Measurements from ENCODE around the gene LSP1.
"Not testable (repeated sequence)": the region's sequence is repeated elsewhere in the genome, so short reads cannot be mapped to it uniquely, and the experiment has no call there.

Gene LSP1

DNA sequence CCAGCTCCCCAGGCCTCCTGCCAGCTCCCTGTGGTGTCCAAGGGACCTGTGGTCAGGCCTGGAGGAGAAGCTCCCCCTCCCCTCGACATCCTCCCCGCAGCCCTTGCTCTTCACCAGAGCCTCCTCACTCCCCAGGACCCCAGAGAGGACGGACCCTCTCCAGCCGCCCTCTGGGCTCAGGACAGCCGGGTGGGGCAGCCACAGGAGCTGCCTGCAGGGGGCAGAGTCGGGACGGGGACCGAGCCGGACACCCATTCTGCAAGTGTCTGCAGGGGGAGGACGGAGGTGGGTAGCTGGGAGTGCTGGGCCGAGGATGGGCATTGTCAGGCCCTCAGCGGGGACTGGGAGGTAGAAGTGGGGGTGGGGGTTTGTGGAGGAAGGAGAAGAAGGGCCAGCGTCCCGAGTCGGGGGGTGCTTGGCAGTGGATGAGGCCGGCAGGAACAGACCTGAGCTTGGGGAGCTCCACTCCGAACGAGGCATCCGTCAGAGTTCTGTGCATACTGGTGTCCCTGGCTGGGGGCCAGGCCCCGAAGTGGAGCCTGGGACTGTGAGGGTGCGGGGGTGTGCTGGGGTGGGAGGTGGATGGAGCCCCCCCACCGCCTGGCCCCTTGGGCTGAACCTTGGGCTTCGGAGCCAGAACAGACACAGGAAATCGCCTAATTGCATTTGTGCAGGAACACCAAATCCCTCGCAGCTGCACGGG is 23.6 kb downstream of the LSP1 start:
- no peak for DNase-seq (ENCODE audit: low read depth)

DNA sequence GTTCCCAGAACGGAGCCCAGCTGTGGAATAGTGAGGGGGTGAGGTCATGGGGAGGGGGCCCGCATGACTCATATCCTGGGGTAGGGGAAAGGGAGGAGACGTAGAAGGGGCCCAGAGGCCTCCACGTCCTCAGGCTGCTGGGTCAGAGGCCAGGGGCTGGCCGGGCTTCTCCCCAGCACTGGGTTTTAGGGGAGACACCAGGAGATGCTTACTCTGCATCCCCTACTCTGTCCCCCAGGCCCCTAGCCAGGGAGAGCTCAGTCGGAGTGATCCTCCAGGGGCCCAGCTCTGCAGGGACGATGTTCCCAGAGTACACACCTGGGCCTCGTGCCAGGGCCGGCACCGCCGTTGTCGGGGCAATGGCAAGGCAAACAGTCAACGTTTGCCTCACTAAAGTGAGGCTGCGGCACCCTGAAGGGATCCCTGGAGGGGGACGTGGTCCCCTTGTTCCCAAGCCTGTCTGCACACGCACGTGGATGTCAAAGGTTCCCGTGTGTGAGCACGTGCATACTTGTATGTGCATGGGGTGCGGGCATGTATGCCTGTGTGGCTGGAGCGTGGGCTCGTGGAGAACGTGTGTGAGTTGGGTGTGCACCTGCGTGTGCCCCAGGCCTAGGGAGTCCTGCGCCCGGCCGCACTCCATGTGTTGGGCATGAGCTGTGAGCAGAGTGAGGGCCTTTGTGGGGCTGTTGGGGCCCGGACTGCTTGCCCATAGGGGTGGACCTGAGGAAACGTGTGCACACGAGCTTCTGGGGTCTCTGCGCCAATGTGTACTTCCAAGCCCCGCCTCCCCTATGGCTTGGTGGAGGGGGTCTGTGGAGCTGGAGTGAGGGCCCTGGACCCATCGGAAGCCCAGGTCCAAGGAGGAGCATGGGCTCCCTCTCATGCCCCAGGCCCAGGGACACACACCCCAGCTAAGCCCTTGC is 24.6 kb downstream of the LSP1 start:
- no peak for DNase-seq (ENCODE audit: low read depth)

DNA sequence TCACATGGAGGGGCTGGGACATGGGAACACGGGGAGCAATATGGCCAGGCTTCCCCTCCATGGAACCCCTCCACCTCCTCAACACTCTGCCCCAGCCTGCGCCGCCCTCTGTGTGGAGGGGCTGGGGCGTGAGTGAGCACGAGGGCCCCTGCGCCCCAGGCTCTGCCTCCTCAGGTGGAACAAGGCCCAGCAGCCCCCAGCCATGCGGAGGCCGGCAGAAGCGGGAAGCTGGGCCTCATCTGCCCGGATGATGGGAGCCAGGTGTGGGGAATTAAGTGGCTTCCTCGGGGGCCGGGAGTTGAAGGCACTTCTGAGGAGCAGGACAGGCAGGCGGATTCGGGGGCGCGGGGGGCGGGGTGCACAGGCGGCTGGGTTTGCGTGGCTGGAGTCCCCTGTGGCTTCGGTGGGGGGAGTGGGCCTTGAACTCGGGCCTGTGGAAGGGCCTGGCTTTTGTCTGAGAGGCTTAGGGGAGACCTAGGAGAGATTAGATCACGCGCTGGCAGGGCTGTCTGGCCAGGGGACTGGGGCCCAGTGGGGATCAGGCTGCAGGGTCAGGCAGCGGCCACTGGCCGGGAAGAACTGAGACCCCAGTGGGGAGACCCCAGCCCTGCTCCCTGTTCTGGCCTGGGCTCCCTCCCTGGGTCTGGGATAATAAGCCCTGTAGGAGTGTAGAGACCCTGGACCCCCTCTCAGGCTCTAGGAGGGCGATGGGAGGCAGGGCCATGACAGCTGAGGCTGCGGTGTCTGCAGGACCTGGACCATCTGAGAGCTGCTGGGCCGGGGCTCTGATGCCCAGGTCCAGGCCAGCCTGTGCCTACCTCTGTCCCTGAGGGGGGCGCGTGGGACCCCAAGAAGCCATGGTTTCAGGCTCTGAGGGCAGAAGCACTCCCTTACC is 25.5 kb downstream of the LSP1 start:
- no peak for DNase-seq (ENCODE audit: low read depth)

DNA sequence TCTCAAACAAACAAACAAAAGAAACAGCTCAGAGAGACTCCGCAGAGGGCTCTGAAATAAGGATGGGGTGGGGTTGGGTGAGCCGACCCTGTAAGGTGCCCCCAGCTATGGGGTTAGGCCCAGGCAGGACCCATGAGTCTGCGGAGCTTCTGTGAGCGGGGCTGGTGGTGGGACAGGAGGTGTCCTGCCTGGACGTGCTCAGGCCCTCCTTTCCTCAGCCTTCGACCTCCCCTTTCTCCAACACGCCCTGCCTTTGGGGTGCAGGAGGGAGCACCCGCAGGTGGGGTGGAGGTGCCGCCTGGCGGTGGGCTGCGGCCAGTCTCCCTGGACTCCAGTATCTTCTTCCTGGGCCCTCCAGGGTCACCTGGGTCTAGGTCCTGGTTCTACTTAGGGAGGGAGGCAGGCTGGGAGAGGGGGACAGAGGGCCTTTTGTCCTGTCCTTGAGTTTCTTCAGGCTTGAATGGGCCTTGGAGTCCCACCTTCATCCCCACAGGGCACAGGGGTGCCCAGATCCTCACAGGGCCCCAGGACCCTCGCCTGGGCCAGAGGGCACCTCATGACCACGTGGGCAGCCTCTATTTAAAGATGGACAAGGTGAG is 26.6 kb downstream of the LSP1 start:
- DNase-seq (ENCODE audit: low read depth) = no peak

DNA sequence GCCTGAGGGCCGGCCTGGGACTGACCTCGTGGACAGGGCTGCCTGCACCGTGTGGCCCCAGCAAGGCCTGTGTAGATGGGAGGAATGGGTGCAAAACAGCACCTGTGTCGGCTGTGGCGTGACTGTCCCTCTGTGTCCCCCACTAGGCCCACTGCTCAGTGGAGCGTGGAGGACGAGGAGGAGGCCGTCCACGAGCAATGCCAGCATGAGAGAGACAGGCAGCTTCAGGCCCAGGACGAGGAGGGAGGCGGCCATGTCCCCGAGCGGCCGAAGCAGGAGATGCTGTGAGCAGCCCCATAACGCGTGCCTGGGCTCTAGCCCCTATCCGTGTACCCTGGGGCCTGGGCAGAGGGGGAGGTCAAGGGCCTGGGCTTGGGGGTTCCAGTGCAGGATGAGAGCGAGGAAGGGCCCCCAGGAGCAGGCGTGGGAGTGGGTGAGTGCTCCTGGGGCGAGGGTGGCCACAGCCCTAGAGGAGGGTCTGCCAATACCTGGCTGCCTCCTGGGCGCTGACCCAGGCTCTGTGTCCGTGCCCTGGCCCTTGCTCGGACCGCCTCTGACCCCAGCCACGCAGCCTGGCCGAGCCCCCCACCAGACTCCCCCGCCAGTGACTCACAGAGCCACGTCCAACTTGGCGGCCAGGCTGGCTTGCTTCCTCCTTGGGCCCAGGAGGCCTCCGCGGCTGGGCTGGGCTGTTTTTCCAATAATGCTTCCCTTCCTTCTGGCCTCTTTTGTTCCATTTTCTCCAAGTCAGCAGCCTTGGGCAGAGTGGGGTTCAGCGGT is 27.2 kb downstream of the LSP1 start:
- DNase-seq (ENCODE audit: low read depth) = no peak

DNA sequence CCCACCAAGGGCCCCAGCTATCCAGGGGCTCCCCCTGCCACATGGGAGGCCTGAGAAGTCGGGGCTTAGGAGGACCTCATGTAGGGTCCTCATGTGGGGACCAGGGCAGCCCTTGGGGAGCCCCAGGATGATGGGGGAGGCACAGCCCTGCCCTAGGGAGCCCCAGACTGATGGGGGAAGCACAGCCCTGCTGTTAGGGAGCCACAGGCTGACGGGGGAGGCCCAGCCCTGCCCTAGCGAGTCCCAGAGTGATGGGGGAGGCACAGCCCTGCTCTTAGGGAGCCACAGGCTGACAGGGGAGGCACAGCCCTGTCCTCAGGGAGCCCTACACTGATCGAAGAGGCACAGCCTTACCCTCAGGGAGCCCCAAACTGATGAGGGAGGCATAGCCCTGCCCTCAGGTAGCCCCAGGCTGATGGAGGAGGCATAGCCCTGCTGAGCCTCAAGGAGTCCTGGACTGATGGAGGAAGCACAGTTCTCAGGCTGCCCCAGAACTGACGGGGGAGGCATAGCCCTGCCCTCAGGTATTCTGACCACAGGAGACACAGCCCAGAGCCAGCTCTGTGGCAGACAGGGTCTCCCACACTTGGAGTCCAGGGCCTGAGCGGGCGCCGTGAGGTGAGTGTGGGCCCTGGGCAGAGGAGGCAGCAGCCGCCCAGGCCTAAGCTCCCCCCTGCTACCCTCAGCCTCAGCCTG is 28.0 kb downstream of the LSP1 start:
- DNase-seq (ENCODE audit: low read depth) = no peak

DNA sequence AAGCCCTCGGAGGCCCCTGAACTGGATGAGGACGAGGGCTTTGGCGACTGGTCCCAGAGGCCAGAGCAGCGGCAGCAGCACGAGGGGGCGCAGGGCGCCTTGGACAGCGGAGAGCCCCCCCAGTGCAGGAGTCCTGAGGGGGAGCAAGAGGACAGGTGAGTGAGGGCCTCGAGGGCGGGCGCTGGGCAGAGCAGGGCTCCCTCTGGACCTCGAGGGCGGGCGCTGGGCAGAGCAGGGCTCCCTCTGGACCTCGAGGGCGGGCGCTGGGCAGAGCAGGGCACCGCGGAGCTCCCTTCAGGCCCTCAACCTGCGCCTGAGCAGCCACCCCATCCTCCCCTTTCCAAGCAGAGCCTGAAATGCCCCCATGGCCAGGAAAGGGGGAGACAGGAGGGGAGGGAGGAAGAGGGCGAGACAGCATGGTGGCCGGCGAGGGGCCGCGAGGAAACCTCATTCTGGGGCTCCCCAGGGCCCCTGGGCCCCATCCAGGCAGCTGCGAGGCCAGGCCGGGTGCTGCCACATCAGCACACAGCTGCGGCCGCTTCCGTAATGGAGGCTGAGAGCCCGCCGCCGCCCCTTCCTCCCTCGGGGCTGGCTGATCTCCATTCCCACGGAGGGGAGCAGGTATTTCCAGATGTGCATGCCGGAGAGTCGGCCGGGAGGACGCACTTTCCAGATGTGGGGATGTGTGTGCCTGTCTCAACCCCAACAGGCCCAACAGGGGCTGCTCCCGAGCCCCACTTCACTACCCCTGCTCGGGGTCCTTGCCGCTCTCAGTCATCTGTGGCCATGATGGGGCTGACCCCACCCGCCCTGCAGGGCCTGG is 28.8 kb downstream of the LSP1 start:
- no peak for DNase-seq (ENCODE audit: low read depth)

DNA sequence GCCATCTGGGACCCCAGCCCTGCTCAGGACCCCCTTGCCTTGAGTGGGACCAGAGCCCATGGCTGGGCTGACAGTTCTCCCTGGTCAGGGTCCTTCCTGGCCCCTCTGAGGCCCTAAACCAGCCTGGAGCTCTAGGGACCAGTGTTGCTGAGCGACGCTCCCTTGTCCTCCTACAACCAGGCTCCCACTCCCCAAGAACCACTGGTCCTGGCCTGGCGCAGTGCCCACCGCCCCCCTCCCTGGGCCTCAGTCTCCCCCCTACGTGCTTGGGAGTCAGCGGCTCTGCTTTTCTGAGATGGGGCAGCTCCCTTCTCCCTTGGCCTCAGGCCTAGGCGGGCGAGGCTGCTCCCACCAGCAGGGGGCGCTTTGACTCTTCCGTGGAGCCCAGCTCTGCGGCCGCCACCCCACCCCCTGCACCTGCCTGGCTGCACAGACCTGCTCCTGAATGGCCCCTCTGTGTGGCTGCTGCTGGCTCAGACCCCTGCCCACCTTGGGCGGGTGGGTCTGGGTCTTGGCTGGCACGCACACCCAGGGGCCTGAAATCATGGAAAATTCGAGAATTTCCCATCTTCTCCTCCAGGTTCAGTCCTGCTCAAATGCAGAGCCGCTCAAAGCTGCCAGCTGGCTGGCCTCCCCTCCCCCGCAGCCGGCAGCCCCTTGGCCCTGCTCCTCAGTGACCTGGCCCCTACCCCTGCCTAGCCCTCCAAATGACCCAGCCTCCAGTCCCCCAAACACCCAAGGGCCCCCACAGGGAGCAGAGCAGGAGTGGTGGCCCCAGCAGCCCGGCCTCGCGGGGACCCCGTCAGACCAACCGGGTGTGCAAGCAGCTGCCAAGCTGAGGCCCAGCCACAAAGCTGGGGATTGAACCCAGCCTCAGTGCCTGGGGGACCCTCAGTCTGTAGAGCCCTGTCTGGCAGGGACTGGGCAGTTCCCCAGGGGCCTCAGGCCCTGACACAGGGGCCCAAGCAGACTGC is 29.7 kb downstream of the LSP1 start:
- DNase-seq (ENCODE audit: low read depth) = peak; percentile 82

DNA sequence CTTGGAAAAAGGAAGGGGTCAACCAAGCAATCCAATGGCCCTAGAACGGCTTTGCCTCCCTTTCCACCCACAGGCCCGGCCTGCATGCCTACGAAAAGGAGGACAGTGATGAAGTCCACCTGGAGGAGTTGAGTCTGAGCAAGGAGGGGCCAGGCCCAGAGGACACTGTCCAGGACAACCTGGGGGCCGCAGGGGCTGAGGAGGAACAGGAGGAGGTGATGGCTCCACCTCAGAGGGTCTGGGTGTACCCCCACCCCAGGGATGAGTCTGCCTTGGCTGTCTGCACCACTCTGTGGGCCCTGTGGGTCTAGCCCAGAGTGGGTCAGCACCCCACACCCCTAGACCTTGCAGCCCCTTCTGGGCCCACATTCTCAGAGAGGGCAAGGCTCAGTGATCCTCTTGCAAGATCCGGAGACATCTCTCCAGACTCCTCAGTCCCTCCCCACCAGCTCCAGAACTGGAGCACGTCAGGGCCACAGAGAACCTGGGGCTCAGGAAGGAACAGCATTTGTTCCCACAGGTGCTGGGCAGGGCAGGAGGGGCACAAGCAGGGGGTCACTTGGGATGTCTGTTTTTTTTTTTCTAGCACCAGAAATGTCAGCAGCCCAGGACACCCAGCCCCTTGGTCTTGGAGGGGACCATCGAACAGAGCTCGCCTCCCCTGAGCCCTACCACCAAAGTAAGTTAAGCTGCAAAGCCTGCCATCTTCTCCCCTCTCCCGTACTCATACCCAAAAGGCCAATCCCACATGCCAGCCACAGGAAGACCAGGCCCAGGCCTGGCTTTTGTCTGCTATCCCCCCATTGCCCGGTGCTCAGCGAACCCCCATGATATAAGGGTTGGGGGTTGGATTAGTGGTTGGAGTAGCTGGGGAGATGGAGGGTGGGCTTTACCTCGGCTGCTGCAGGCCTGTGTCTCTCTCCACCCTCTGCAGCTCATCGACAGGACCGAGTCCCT is 30.7 kb downstream of the LSP1 start:
- no peak for DNase-seq (ENCODE audit: low read depth)

DNA sequence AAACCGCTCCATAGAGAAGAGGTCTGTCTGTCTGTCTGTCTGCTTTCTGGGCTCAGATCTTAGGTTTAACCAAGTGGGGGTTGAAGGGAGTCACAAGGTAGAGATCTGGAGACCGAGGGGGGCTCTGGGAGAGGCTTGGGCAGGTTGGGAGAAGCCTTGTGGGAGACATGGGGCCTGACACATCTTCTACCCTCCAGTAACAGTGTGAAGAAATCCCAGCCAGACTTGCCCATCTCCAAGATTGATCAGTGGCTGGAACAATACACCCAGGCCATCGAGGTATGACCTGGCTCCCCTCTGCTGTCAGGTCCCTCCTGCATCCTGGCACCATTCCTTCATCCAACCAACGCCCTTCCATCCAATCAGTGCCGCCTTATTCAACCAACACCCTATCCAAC is 31.4 kb downstream of the LSP1 start:
- DNase-seq (ENCODE audit: low read depth) = no peak

DNA sequence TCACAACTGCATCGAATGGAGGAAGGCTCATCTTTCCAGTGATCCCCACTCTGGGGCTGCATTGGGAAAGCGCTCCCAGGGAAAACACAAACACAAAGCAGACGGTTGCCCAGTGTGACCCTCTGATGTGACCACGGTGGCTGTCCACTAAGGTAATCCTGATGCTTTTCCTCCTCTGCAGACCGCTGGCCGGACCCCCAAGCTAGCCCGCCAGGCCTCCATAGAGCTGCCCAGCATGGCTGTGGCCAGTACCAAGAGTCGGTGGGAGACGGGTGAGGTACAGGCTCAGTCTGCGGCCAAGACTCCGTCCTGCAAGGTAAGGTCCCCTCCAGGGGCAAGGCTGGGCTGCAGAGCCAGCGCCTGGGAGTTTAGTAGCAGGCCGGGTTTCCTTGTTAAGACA is 33.7 kb downstream of the LSP1 start:
- DNase-seq (ENCODE audit: low read depth) = not testable (repeated sequence)

DNA sequence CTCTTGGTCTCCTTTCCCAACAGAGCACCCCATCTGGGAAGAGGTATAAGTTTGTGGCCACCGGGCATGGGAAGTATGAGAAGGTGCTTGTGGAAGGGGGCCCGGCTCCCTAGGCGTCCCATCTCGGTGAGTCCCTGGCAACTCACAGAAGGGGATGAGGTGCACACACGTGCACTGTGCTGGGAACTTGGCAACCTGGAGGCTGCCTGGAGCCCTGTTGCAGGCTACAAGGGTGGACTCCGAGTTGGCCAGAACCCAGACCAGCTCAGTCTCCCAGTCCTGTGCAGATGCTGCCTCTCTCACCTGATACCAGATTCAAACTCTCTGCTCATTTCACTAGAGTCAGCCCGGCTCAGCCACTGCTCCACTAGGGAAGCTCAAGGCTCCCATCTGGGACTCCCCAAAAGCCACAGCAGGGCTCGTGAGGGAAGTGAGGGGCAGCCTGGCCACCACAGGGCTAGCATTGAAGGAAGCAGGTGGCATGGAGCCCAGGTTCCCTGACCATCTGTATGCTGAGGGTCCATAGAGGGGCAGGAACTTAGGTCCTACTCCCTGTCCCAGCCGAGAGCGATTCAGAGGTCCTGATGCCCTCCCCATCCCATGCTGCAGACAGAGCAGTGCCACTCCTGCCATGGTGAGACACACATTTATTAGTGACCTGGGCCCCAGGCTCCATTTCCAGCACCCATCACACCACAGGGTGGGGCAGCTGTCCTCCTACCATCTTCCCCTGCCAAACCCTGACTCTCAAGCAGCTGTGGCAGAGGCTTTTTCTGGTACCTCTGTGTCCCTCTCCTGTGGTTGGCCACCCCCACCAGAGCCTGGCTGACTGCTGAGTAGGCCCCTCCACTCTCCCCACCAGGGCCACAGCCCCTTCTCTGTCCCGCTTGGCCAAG is 34.8 kb downstream of the LSP1 start:
- no peak for DNase-seq (ENCODE audit: low read depth)

DNA sequence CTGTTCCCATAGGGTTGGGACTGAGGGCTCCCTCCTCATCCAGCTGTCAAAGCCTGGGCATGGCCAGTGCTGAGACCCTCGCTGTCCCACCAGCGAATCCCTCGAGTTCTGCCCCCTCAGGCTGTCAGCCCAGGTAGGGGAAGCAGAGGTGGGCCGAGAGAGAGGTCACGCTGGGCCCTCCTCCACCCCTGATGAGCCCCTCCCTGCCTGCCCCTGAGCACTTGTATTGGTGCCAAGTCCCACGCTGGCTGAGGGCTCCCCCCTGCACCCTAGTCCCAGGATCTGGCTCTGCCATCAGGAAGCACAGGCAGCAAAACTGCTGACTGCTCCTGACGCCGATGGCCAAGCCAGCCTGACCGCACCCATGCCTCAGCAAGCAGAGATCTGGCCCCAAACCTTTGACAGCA is 35.5 kb downstream of the LSP1 start:
- no peak for DNase-seq (ENCODE audit: low read depth)

DNA sequence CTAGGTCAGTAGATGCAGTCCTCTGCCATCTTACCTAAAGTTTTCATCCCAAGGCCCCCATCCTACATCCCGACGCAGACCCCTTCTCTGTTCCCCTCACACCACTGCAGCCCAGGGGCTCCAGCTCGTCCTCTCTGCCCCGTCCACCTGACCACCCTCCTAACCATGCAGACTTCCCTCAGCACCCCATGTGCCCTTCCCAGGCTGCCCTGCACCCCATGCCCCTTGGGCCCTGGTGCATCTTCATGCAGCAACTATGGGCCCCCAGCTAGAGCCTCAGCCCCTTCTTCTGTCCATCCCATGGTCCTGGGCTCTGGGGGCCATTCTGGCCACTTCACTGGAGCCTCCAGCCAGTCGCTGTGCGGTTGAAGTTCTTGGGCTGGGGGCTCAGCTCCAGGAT is 35.9 kb downstream of the LSP1 start:
- DNase-seq (ENCODE audit: low read depth) = no peak

DNA sequence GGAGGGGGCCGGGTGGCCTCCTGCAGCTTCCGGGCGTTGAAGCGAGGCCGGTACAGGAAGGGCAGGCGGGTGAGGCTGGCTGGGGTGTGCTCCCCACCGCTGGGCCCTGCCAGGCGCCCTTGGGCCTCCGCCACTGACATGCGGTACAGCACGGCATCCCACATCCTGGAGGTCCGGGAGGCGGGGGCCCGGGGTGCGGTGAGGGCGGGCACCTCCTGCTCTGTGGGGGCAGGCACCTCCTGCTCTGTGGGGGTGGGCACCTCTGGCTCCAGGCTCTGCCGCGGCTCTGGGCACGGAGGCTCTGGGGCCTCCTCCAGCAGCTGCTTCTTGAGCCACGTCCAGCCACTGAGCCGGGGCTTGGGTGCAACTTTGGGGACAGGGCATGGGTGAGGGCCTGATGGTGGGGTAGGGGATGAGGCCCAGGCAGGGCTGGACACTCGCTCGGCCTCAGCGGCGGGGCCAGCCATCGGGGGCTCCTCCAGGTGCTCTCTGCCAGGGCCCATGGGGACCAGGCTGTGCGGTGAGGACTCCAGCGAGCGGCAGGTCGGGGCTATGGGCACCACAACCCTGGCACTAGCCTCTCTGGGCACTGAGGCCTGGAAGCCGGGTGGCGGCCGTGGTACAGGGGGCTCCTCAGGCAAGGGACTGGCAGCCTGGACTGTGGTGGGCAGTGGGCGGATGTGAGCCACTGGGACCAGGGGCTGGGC is 36.5 kb downstream of the LSP1 start:
- peak; percentile 61 for DNase-seq (ENCODE audit: low read depth)

All from activated T-cell treated with anti-CD3 and anti-CD28 coated beads for 48 hours (primary cell).